ENCODE data around the gene ABTB1.
"Not testable (repeated sequence)": the region's sequence is repeated elsewhere in the genome, so short reads cannot be mapped to it uniquely, and the experiment has no call there.

Gene ABTB1

DNA sequence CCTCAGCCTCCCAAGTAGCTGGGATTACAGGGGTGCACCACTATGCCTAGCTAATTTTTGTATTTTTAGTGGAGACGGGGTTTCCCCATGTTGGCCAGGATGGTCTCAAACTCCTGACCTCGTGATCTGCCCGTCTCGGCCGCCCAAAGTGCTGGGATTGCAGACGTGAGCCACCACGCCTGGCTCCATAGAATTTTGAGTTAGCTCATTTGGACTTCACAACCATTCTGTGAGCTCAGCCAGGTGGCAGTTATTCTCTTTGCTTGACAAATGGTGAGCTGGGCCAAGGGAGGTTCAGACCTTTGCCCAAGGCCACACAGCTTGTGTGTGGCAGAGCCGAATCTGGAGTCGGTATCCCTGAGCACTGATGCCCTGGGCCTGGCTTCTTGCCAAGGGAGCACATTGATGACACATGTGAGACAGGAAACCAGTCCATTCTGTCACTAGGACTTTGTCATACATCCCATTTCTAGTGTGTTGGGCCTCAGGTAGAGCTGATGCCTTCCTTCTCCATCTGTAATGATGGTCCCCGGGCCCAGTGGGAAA lies 26.2 kb upstream of the ABTB1 start:
- in situ Hi-C loops (cut with HindIII; ENCODE audit: low pct_ligation_motif_present, low pct_unique_long_range_greater_than_20kb, low sequenced_read_pairs), result no loop called here
- no peak for DNase-seq

DNA sequence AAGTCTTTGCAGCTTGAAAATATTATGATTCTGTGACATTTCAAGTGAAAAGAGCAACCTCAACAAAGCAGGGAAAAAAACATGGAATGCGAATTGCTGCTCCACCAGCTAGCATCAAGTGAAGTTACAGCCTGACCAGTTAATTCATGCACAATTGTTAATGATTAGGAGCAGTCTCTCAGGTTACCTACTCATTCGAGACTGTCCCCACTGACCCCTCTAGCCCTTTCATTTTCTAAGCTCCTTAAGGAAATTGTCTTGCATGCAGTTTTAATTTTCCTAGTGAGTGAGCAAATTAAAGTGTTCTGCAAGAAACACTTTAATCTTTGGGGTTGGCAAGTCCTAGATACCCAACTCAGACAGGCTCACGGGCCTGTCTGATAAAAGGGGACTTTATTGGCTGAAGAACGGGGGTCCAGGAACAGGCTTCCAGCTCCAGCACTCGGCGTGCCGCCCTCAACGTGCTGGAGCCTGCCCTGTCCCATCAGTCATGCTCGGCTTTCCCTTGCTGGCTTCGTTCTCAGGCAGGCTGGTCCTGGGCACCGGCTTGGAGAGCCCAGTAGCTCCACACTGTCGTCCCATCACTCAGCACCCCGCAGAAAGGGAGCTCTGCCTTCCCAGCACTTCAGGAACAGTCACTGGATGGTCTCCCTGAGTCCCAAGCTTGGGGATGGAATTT lies 25.4 kb upstream of the ABTB1 start:
- in situ Hi-C loops (cut with HindIII; ENCODE audit: low pct_ligation_motif_present, low pct_unique_long_range_greater_than_20kb, low sequenced_read_pairs), result no loop called here

GRCh38 chr3:127647845-127648204 lies 24.9 kb upstream of the ABTB1 start:
- in situ Hi-C loops (cut with HindIII; ENCODE audit: low pct_ligation_motif_present, low pct_unique_long_range_greater_than_20kb, low sequenced_read_pairs), result no loop called here

More for the DNA sequence above, 25.4 kb upstream of the ABTB1 start:
- no peak for DNase-seq

GRCh38 chr3:127650236-127650635 lies 22.5 kb upstream of the ABTB1 start:
- in situ Hi-C loops (cut with HindIII; ENCODE audit: low pct_ligation_motif_present, low pct_unique_long_range_greater_than_20kb, low sequenced_read_pairs), result loop anchor here (25.0 kb wide), 1 partner anchor 312 kb away; no protein-coding TSS in a partner anchor

More at GRCh38 chr3:127647845-127648204, 24.9 kb upstream of the ABTB1 start:
- no peak for DNase-seq

GRCh38 chr3:127651516-127652172 lies 21.1 kb upstream of the ABTB1 start:
- no peak for DNase-seq
- in situ Hi-C loops (cut with HindIII; ENCODE audit: low pct_ligation_motif_present, low pct_unique_long_range_greater_than_20kb, low sequenced_read_pairs), result loop anchor here (25.0 kb wide), 1 partner anchor 311 kb away; no protein-coding TSS in a partner anchor

More at GRCh38 chr3:127650236-127650635, 22.5 kb upstream of the ABTB1 start:
- no peak for DNase-seq

GRCh38 chr3:127652246-127652995 lies 20.3 kb upstream of the ABTB1 start:
- DNase-seq, result peak; percentile 47
- in situ Hi-C loops (cut with HindIII; ENCODE audit: low pct_ligation_motif_present, low pct_unique_long_range_greater_than_20kb, low sequenced_read_pairs), result loop anchor here (25.0 kb wide), 1 partner anchor 310 kb away; no protein-coding TSS in a partner anchor

DNA sequence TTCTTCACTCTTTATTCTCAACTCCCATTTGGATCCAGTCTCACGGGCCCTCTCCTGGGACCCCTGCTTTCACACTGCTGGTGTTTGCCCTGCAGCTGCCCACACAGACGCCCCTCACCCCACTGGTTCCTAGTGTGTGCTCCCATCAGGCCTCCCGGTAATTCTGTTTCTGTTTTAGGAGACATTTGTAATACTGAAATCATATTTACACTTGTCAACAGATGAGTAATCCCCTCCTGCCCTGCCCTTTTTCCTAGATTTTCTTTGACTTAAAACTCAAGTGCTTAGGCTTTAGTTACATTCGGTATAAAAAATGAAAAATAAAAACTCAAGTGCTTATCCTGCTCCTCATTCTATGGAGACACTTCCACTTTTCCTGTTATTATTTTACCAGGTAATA lies 18.4 kb upstream of the ABTB1 start:
- DNase-seq, result no peak

DNA sequence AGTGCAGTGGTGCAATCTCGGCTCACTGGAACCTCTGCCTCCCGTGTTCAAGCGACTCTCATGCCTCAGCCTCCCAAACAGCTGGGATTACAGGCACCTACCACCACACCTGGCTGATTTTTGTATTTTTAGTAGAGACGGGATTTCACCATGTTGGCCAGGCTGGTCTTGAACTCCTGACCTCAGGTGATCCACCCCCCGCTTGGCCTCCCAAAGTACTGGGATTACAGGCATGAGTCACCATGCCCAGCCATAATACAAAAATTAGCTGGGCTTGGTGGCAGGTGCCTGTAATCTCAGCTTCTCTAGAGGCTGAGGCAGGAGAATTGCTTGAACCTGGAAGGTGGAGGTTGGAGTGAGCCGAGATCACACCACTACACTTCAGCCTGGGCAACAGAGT lies 17.8 kb upstream of the ABTB1 start:
- in situ Hi-C loops (cut with HindIII; ENCODE audit: low pct_ligation_motif_present, low pct_unique_long_range_greater_than_20kb, low sequenced_read_pairs), result loop anchor here (25.0 kb wide), 1 partner anchor 307 kb away; no protein-coding TSS in a partner anchor
- DNase-seq, result not testable (repeated sequence)

More for the DNA sequence above, 18.4 kb upstream of the ABTB1 start:
- in situ Hi-C loops (cut with HindIII; ENCODE audit: low pct_ligation_motif_present, low pct_unique_long_range_greater_than_20kb, low sequenced_read_pairs), result loop anchor here (25.0 kb wide), 1 partner anchor 308 kb away; no protein-coding TSS in a partner anchor

- in situ Hi-C loops (cut with HindIII; ENCODE audit: low pct_ligation_motif_present, low pct_unique_long_range_greater_than_20kb, low sequenced_read_pairs), result loop anchor here (25.0 kb wide), 1 partner anchor 307 kb away; no protein-coding TSS in a partner anchor
Measured at GRCh38 chr3:127655641-127656040, 17.1 kb upstream of the ABTB1 start.

DNA sequence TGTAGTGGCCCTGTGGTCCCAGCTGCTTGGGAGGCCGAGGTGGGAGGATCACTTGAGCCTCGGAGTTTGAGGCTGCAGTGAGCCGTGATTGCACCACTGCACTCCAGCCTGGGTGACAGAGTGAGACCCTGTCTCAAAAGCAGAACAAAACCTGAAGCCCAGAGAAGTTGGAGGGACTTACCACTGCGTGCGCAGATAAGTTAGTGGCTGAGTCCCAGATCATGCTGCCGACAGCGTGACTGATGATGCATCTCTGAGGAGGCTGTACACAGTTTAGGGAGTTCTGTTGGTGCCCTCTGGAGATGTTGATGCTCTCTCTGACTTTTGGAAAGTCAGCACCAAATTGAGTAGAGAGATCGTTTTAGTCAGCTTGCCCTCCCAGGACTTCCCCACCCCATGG lies 15.8 kb upstream of the ABTB1 start:
- DNase-seq, result no peak
- in situ Hi-C loops (cut with HindIII; ENCODE audit: low pct_ligation_motif_present, low pct_unique_long_range_greater_than_20kb, low sequenced_read_pairs), result loop anchor here (25.0 kb wide), 1 partner anchor 305 kb away; no protein-coding TSS in a partner anchor

More at GRCh38 chr3:127655641-127656040, 17.1 kb upstream of the ABTB1 start:
- no peak for DNase-seq

- DNase-seq, result no peak
- in situ Hi-C loops (cut with HindIII; ENCODE audit: low pct_ligation_motif_present, low pct_unique_long_range_greater_than_20kb, low sequenced_read_pairs), result loop anchor here (25.0 kb wide), 1 partner anchor 304 kb away; no protein-coding TSS in a partner anchor
Measured at GRCh38 chr3:127658234-127658633, 14.5 kb upstream of the ABTB1 start.

DNA sequence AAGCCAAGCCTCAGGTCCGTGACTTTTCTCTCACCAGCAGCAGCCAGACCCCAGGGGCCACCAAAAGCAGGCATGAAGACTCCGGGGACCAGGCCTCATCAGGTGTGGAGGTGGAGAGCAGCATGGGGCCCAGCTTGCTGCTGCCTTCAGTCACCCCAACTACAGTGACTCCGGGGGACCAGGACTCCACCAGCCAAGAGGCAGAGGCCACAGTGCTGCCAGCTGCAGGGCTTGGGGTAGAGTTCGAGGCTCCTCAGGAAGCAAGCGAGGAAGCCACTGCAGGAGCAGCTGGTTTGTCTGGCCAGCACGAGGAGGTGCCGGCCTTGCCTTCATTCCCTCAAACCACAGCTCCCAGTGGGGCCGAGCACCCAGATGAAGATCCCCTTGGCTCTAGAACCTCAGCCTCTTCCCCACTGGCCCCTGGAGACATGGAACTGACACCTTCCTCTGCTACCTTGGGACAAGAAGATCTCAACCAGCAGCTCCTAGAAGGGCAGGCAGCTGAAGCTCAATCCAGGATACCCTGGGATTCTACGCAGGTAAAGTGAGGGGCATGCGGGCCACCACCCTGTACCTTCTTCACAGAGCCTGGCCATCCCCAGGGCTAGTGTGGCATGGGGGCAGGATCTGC lies 12.0 kb upstream of the ABTB1 start:
- no peak for DNase-seq
- in situ Hi-C loops (cut with HindIII; ENCODE audit: low pct_ligation_motif_present, low pct_unique_long_range_greater_than_20kb, low sequenced_read_pairs), result loop anchor here (25.0 kb wide), 1 partner anchor 302 kb away; no protein-coding TSS in a partner anchor

DNA sequence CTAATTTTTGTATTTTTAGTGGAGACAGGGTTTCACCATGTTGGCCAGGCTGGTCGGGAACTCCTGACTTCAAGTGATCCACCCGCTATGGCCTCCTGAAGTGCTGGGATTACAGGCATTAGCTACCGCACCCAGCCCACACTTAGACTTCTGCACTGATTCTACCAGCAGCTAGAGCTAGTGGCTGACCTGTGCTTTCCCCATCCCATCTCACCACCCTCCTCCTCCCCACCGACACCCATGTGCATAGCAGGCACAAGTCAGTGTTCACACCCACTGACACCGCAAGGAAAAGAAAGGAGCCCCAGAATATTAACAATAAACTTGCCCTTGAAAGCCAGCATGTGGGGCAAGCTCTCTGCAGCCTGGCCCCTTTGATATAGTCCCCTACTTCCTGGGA lies 11.2 kb upstream of the ABTB1 start:
- DNase-seq, result no peak
- in situ Hi-C loops (cut with HindIII; ENCODE audit: low pct_ligation_motif_present, low pct_unique_long_range_greater_than_20kb, low sequenced_read_pairs), result loop anchor here (25.0 kb wide), 1 partner anchor 301 kb away; no protein-coding TSS in a partner anchor

DNA sequence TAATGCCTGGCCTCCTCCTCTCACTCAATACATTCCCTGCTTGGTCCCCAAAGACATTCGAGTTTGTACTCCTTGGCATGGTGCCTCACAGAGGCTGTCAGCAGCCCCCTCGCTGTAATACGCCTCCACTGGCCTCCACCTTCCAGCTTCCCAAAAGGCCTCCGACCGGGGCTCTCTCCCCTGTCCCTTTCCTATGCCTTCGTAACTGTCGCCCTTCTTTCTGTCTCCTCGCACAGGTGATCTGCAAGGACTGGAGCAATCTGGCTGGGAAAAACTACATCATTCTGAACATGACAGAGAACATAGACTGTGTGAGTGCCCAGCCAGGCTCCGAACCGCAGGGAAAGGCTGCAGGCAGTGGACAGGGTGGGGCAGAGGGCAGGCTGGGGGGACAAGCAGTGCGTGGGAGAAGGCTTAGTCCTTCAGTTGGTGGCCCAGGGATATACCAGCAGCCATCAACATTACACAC lies 10.7 kb upstream of the ABTB1 start:
- in situ Hi-C loops (cut with HindIII; ENCODE audit: low pct_ligation_motif_present, low pct_unique_long_range_greater_than_20kb, low sequenced_read_pairs), result loop anchor here (25.0 kb wide), 1 partner anchor 300 kb away; no protein-coding TSS in a partner anchor
- DNase-seq, result no peak

- in situ Hi-C loops (cut with HindIII; ENCODE audit: low pct_ligation_motif_present, low pct_unique_long_range_greater_than_20kb, low sequenced_read_pairs), result loop anchor here (25.0 kb wide), 1 partner anchor 299 kb away; no protein-coding TSS in a partner anchor
- no peak for DNase-seq
Measured at GRCh38 chr3:127663151-127663550, 9.6 kb upstream of the ABTB1 start.

DNA sequence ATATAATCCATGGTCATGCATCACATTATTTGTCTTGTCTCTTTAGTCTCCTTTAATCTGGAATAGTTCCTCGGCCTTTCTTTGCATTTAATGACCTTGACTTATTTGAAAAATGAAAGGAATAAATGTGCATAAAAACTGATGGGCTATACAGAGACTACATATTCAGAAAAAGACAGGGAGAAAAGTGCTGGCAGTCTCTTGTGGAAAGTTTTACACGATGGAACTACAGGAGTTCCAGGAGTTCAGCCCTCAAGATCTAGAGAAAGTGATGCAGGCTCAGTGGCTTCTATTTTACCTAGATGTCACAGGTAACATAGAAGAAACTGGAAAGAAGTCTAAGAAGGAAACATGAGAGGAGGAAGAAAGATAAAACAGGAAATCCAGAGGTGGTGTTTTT lies 7.6 kb upstream of the ABTB1 start:
- in situ Hi-C loops (cut with HindIII; ENCODE audit: low pct_ligation_motif_present, low pct_unique_long_range_greater_than_20kb, low sequenced_read_pairs), result loop anchor here (25.0 kb wide), 1 partner anchor 297 kb away; no protein-coding TSS in a partner anchor
- DNase-seq, result no peak

- DNase-seq, result no peak
- in situ Hi-C loops (cut with HindIII; ENCODE audit: low pct_ligation_motif_present, low pct_unique_long_range_greater_than_20kb, low sequenced_read_pairs), result loop anchor here (25.0 kb wide), 1 partner anchor 297 kb away; no protein-coding TSS in a partner anchor
Measured at GRCh38 chr3:127665586-127665985, 7.2 kb upstream of the ABTB1 start.

GRCh38 chr3:127666676-127667075 lies 6.1 kb upstream of the ABTB1 start:
- no peak for DNase-seq
- in situ Hi-C loops (cut with HindIII; ENCODE audit: low pct_ligation_motif_present, low pct_unique_long_range_greater_than_20kb, low sequenced_read_pairs), result loop anchor here (25.0 kb wide), 1 partner anchor 296 kb away; no protein-coding TSS in a partner anchor
